Measurements from ENCODE around the gene KCNAB1. TPM values are rescaled to one million over a fixed set of nuclear protein-coding genes. Genes with fewer than 3 reads are reported as not detected.

The KCNAB1 gene
- total RNA-seq, 1 donor from 2014 or later, result not detected

DNA sequence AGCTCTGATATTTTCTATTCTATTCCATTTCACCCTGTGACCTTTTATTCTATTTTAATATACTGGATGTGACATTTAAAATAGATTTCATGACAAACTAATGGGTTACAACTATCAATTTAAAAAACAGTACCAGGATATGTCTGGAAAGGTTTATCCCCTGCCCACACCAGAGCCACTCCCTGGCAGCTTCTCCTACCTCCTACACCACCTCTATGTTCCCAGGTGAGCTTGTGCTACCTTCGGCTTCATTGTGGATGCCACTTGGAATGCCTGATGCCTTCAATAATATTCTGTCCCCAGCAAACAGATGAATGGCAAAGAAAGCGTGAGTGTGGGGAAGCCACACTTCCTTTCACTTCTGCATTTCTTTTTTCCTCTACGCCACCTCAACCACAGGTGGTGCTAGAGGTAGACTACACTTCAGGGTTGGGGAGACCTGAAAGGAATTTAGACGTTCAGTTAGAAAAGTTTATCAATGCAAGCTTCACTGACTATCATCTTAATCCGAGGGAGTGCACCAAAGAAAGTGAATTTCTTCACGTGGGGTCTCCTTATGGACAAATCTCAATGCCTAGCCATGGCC, 221.5 kb downstream of the KCNAB1 start:
- CTCF ChIA-PET, result interaction anchor here (1.0 to 1.3 kb wide), 3 partner anchors 41 to 168 kb away, joined by 3 to 5 read pairs (median 4); no protein-coding TSS in a partner anchor
- TF ChIP-seq, protein P1, sequence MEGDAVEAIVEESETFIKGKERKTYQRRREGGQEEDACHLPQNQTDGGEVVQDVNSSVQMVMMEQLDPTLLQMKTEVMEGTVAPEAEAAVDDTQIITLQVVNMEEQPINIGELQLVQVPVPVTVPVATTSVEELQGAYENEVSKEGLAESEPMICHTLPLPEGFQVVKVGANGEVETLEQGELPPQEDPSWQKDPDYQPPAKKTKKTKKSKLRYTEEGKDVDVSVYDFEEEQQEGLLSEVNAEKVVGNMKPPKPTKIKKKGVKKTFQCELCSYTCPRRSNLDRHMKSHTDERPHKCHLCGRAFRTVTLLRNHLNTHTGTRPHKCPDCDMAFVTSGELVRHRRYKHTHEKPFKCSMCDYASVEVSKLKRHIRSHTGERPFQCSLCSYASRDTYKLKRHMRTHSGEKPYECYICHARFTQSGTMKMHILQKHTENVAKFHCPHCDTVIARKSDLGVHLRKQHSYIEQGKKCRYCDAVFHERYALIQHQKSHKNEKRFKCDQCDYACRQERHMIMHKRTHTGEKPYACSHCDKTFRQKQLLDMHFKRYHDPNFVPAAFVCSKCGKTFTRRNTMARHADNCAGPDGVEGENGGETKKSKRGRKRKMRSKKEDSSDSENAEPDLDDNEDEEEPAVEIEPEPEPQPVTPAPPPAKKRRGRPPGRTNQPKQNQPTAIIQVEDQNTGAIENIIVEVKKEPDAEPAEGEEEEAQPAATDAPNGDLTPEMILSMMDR (IDR thresholded peaks at IDR 0.05), result no peak
- ATAC-seq (ENCODE audit: low read depth) (peak; percentile 94), DNase-seq (no peak)
- Mint-ChIP-seq H3K27me3 (peaks cover 32% of the 10 kb centered on the region), H3K27ac (no peak overlapping the region), H3K36me3 (ENCODE audit: low read depth) (no peaks in the 10 kb centered on the region), H3K4me3 (no peak overlapping the region), H3K9me3 (no peaks in the 10 kb centered on the region), H3K4me1 (peaks cover 6% of the 10 kb centered on the region)
- intact Hi-C loops (cut with micrococcal nuclease), result loop anchor here (1.0 to 10.0 kb wide), 4 partner anchors 140 to 743 kb away; partner anchors contain the start of gene TIPARP
- POLR2A ChIA-PET, result interaction anchor here (0.7 kb wide), 1 partner anchor 723 kb away, joined by 3 read pairs; no protein-coding TSS in a partner anchor

DNA sequence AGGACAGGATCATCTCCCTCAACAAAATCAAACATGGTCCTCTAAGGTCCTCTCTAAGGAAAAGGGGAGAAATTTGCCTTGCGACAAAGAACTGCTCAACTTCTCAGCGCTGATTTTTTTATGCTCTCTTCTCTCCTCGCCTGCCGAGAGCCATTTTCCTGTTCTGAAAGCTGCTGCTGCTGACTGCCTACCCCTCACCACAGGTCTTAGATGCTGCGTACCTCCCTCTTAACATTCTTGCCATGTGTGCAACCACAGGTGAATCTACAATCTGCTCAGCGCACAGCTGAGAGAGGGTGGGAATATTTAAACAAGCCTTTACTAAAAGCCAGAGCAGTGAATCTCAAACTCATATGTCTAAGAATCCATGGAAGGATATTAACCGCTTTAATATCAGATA, 223.8 kb downstream of the KCNAB1 start:
- Mint-ChIP-seq H3K4me1 (peaks cover 6% of the 10 kb centered on the region), H3K27me3 (peaks cover 19% of the 10 kb centered on the region), H3K36me3 (ENCODE audit: low read depth) (no peaks in the 10 kb centered on the region), H3K9me3 (no peaks in the 10 kb centered on the region), H3K27ac (no peak overlapping the region), H3K4me3 (no peak overlapping the region)
- ChIA-PET POLR2A (no interaction called here), CTCF (no interaction called here)
- TF ChIP-seq, protein P1 (IDR thresholded peaks at IDR 0.05), result no peak
- ATAC-seq (ENCODE audit: low read depth) (no peak), DNase-seq (no peak)
- intact Hi-C loops (cut with micrococcal nuclease), result loop anchor here (5.0 to 10.0 kb wide), 3 partner anchors 138 to 741 kb away; partner anchors contain the start of gene TIPARP

DNA sequence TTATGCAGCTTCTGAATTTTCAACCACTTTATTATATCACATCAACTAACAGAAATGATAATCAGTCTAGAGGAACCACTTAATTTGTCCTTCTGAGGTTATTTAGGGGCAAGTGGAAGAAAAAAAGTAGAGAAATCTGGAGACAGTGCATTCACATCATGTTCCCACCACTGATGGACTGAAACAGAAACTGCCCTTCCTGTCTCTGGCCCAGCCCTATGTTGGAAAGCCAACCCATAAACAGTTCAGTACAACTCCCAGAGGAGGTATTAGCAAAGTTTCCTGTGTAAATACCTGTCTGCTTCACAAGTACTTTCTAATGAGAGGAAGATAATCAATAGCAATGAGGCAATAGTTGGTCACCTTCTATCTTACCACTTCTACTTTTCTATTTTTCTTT, 228.7 kb downstream of the KCNAB1 start:
- intact Hi-C loops (cut with micrococcal nuclease), result loop anchor here (10.0 kb wide), 2 partner anchors 326 to 736 kb away; partner anchors contain the start of gene TIPARP
- Mint-ChIP-seq H3K27me3 (peaks cover 9% of the 10 kb centered on the region), H3K4me1 (no peaks in the 10 kb centered on the region), H3K27ac (no peak overlapping the region), H3K9me3 (no peaks in the 10 kb centered on the region), H3K4me3 (no peak overlapping the region), H3K36me3 (ENCODE audit: low read depth) (no peaks in the 10 kb centered on the region)
- TF ChIP-seq, protein P1 (IDR thresholded peaks at IDR 0.05), result no peak
- POLR2A ChIA-PET, result interaction anchor here (0.6 kb wide), 1 partner anchor 1262 kb away, joined by 5 read pairs; no protein-coding TSS in a partner anchor
- DNase-seq, result no peak
- CTCF ChIA-PET, result interaction anchor here (0.6 kb wide), 1 partner anchor 200 kb away, joined by 3 read pairs; no protein-coding TSS in a partner anchor
- no peak for ATAC-seq (ENCODE audit: low read depth)

DNA sequence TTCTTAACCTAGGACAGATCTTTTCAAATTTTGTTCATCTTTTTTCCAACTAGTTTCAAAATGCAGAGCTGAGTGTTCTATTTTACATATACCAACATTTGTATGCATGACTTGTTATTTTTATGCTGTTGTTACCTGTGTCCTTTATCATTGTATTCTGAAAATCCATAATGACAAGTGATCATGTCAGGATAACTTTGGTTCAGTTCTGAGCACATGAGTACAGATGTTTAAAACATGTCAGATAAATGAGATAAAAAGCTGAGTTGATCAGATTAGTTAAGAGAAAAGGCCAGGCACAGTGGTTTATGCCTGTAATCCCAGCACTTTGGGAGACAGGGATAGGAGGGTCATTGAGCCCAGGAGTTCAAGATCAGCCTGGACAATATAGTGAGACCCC, 229.6 kb downstream of the KCNAB1 start:
- POLR2A ChIA-PET, result no interaction called here
- CTCF ChIA-PET, result no interaction called here
- H3K36me3 Mint-ChIP-seq (ENCODE audit: low read depth), result no peaks in the 10 kb centered on the region
- H3K4me3 Mint-ChIP-seq, result no peak overlapping the region
- intact Hi-C loops (cut with micrococcal nuclease), result loop anchor here (10.0 kb wide), 2 partner anchors 325 to 735 kb away; partner anchors contain the start of gene TIPARP
- H3K27ac Mint-ChIP-seq, result no peak overlapping the region
- no peaks in the 10 kb centered on the region for H3K9me3 Mint-ChIP-seq
- H3K4me1 Mint-ChIP-seq, result no peaks in the 10 kb centered on the region
- DNase-seq (no peak), ATAC-seq (ENCODE audit: low read depth) (no peak)
- peaks cover 5% of the 10 kb centered on the region for H3K27me3 Mint-ChIP-seq
- TF ChIP-seq, protein P1 (IDR thresholded peaks at IDR 0.05), result no peak

DNA sequence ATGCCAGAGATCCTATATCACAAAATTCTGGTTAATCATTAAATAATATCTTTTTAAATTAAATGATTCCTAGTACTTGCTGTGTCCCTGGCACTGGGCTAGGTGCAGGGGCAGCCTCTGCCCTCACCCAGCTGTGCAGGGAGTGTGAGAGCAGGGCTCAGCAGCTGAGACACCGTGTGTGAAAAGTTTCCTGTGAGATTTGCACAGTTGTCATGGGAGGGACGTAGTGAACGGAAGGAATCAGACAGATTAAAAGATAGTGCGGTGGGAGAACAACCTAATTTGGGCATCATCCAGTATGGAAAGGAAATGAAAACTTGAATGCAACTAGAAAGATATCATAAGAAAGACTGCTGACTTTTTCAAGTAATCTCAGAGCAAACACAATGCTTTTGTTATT, 230.4 kb downstream of the KCNAB1 start:
- no peaks in the 10 kb centered on the region for H3K27me3 Mint-ChIP-seq
- no peak overlapping the region for H3K4me3 Mint-ChIP-seq
- CTCF ChIA-PET, result no interaction called here
- POLR2A ChIA-PET, result no interaction called here
- H3K27ac Mint-ChIP-seq, result no peak overlapping the region
- TF ChIP-seq, protein P1 (IDR thresholded peaks at IDR 0.05), result no peak
- no peaks in the 10 kb centered on the region for H3K9me3 Mint-ChIP-seq
- no peaks in the 10 kb centered on the region for H3K4me1 Mint-ChIP-seq
- DNase-seq, result no peak
- no peak for ATAC-seq (ENCODE audit: low read depth)
- H3K36me3 Mint-ChIP-seq (ENCODE audit: low read depth), result no peaks in the 10 kb centered on the region
- intact Hi-C loops (cut with micrococcal nuclease), result no loop called here

Measured in activated B cell treated with CpG ODN at 0.5 μM for 24 hours (primary cell).